NCI-H146 (cell line): ENCODE measurements around the gene NKX6-1.

Source experiments
- DNase-seq: peaks from one replicate; lab custom pipeline; 2025; lab: John Stamatoyannopoulos, UW

The NKX6-1 gene

GRCh38 chr4:84477738-84478137, 21.4 kb downstream of the NKX6-1 start:
- no peak for DNase-seq

DNA sequence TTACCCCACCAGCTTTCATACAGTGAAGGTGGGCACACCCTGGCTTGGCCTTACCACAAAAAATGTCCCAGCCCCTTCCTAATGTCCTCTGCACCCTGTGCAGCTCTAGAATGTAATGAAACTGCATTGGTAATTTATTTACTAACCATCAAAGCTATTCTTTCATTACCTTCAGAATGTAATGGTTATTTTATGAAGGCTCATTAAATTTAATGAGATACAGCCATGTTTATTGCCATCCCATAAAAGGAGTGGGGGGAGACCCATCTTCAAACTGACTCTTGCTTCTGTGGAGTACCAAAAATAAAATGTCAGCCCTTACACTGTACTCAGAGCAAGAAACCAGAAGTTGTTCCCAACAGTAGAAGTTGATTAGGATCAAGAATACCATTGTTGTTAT, 25.0 kb downstream of the NKX6-1 start:
- no peak for DNase-seq

DNA sequence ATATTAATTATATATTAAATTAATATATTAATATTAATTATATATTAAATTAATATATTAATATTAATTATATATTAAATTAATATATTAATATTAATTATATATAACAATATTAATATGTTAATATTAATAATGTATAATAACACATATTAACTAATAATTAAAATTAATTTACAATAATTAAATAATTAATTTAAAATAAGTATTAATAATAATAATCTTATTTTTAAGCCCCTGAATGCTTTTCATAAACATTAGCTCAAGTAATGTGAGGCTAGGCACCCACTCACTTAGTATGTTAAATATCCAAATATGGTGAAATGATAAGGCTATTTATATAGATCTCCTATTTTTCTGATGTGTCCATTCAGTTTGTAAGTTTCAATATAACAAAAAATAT, 26.9 kb downstream of the NKX6-1 start:
- no peak for DNase-seq

DNA sequence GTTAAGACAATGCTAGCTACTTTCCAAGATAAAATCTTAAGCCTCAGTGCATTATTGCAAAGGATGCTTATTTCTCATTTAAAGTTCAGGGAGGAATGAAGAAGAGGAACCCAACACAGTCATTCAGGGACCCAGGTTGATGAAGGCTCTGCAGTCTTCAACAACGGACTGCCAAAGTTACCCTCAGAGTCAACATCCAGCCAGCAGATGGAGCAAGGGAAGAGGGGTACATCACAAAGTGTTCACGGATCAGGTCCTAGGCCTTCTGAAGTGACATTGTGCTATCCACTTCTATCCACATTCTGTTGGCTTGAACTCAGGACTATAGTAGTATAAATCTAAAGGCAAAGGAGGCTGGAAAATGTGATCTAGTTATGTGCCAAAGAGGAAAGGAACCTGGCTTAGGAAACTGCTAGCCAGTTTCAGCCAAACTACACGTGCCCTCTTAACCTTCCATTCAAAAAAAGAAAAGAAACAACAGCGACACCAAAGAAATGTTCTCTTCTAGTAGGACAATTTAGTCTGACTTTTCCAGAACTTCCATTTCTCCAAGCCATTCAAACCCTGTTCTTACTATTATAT, 28.8 kb downstream of the NKX6-1 start:
- no peak for DNase-seq

- no peak for DNase-seq
Measured at GRCh38 chr4:84467601-84468000, 31.5 kb downstream of the NKX6-1 start.

DNA sequence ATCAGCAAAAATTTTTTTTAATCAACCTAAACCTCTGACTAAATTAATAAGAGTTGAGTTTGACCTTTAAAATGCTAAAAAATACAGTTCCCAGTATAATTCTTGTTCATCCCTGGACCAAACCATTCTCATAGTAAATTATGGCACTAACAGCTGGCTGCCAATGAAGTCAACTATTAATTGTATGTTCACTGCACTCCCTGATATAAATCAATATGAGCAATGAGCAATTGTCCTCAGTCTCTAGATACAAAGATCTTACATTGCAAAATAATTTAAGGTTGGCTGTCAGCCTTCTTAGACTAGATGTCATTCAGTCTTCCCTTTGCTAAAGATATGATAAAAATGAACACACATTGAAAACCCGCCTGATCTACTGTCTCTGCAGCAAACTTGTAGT, 39.3 kb downstream of the NKX6-1 start:
- DNase-seq = no peak

- no peak for DNase-seq
Measured at GRCh38 chr4:84456157-84456556, 42.9 kb downstream of the NKX6-1 start.

GRCh38 chr4:84455697-84456096, 43.4 kb downstream of the NKX6-1 start:
- no peak for DNase-seq

DNA sequence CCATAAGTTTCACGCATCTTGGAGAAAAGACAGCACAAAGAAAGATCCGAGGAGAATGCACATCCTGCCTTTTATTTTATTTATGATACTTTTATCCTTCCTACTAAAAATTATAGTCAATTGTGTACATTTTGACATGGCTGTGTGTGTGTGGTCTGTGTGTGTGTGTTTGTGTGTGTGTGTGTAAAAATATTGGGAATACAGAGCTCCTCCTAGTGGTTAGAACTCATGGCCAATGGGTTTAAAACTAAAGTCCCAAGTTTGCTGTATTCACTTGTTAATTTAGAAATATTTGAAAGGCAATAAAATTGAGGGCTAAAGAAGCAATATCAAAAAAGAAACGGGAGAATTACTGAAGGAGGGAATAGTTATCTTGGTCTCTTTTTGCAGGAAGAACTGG, 47.5 kb downstream of the NKX6-1 start:
- no peak for DNase-seq

- no peak for DNase-seq
Measured at GRCh38 chr4:84443523-84443922, 55.6 kb downstream of the NKX6-1 start.

DNA sequence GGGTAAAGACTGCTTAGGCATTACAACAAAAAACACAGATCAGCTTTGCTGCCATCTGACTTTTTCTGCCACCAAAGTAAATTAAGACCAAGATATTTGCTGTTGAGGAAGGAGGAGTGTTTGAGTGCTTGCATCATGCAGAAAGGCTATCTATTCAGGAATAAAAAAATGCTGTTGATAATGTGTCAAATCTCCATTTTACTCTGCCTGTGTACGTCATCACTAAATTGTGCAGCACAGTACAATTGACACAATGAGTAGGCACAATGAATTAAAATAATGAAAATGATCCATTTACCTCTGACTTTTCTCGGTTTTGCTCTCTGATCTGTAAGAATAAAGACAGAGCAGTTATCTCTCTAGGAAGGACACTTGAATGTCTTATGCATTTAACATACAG, 56.3 kb downstream of the NKX6-1 start:
- no peak for DNase-seq
